HG03439 (cell line): ENCODE data around the gene FGFR3.
"Not testable (repeated sequence)": the region's sequence is repeated elsewhere in the genome, so short reads cannot be mapped to it uniquely, and the experiment has no call there.

Experiments
- ATAC-seq: cut with Tn5 transposase; IDR thresholded peaks from one replicate; pipeline ENCODE4 v1.9.1; 2021; ENCODE audit warnings: mild to moderate bottlenecking, moderate library complexity; ENCODE audit not compliant: unreplicated experiment

Gene FGFR3

DNA sequence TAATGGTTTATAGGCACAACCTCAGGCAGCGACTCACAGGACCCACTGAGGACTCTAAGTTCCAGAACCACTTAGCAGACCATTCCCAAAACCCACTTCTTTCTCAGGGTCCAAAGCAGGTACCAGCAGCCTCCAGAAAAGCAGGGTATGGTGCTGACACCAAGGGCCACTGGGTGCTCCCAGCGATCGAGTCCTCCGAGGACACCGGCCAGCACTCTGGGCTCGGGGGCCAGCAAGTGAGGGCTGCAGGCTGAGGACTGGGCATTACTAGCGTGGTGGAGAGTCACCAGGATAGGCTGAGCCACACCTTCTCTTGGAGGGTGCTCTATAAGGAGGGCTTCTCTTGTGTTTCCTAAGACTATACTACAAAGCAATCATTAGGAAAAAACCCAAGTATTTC, 43.6 kb downstream of the FGFR3 start:
- ATAC-seq = no peak

GRCh38 chr4:1837069-1837468, 44.0 kb downstream of the FGFR3 start:
- ATAC-seq = no peak

DNA sequence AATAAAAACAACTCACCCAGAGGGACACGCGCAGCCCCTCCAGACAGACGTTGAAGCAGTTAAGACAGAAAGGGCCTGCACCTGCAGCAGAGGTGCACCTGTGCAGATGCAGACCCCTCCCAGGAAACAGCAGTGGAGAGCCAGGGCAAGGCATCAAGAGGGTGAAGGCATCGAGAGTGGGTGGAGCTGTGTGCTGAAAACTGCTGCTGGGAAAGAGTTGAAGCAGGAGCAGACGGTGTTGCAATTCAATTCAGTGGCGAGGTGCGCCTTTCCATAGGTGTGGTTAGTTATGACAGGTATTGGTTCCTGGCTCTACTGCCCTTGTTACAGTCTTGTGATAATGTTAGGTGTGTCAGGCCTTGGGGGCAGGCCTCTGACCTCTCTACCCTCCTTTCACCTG, 46.2 kb downstream of the FGFR3 start:
- no peak for ATAC-seq

- no peak for ATAC-seq
These were observed 48.3 kb downstream of the FGFR3 start for GRCh38 chr4:1841201-1841886.

DNA sequence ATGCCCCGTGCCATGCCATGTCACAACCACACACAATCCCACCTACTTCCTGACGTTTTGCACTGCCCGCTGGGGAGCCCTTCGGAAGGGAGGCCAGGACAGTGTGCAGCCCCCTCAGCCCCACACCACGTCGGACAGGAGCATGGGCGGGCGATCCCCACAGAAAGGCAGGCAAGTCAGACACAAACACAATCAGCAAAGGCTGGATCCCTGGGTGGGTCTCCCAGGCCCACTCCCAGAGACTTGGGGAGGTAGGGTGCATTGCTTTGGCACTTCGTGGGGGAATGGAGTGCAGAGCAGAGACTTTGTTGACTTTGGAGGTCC, 48.8 kb downstream of the FGFR3 start:
- no peak for ATAC-seq

DNA sequence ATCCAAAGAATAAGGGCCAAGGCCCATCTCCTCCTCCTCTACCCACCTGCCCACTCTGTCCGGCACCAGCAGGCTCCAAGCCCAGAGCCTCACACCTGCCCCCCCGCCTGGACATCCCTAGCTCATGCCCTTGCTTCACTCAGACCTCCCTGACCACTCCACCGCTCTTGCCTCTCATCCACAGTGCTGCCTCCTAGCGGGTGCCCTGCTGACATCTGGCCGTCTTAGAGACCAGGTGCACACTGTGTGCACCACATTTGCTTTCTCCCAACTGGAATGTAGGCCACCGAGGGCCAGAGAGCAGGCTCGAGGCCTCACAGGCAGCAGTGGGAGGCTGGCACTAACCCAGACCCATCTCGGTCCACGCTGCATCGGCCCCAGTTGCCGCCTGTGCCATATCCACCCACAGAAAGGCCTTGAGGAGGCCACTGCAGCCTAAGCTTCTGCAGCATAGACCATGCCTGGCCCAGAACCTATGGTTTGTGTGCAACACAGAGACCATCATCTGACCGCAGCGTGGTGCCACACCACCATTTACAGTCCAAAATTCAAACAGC, 49.3 kb downstream of the FGFR3 start:
- no peak for ATAC-seq

GRCh38 chr4:1842993-1843448, 49.9 kb downstream of the FGFR3 start:
- no peak for ATAC-seq

DNA sequence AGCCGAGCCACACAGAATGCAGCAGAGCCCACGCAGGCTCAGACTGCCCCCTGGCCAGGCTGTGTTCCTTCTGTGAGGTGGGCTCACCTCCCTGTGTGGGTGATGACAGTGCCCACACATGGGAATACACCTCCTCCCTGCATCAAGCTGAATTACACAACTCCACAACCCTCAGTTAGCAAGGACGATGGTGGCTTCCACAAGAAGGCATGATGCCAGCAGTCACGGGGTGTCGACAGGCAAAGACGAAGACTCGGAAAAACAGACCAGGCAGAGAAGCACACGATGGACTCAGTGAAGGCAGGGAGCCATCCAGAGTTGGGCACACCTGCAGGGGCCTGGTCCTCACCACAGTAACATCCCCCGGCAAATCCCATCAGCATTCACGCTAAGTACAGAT, 50.8 kb downstream of the FGFR3 start:
- ATAC-seq = no peak

DNA sequence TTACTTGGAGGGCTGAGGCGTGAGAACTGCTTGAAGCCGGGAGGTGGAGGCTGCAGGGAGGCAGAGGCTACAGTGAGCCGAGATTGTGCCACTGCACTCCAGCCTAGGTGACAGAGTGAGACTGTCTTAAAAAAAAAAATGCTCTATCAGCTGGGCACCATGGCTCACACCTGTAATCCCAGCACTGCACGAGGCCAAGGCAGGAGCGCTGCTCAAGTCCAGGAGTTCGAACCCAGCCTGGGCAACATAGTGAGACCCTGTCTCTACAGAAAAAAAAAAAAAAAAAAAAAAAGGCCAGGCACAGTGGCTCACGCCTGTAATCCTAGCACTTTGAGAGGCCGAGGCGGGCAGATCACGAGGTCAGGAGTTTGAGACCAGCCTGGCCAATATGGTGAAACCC, 51.5 kb downstream of the FGFR3 start:
- not testable (repeated sequence) for ATAC-seq

GRCh38 chr4:1846580-1846979, 53.5 kb downstream of the FGFR3 start:
- no peak for ATAC-seq

GRCh38 chr4:1850276-1850675, 57.2 kb downstream of the FGFR3 start:
- ATAC-seq = no peak

DNA sequence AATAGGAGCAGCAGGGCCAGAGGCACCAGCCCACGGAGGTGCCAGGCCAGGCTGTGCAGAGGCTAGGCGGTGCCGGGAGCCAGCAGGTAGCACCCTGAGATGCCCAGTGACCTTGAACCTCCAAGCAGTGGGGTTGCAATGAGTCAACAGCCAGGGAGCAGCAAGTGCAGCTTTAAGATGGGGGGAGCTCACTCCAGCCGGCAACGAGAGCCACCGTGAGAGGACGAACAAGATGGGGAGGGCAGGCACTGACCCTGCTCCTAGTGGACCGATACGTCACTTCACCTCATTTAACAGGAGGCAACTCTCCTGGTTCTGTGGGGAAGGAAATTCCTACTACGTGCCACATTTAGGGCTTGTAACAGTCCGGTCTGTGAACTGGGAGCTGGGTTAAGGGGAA, 58.1 kb downstream of the FGFR3 start:
- no peak for ATAC-seq

GRCh38 chr4:1851575-1852410, 58.7 kb downstream of the FGFR3 start:
- no peak for ATAC-seq

DNA sequence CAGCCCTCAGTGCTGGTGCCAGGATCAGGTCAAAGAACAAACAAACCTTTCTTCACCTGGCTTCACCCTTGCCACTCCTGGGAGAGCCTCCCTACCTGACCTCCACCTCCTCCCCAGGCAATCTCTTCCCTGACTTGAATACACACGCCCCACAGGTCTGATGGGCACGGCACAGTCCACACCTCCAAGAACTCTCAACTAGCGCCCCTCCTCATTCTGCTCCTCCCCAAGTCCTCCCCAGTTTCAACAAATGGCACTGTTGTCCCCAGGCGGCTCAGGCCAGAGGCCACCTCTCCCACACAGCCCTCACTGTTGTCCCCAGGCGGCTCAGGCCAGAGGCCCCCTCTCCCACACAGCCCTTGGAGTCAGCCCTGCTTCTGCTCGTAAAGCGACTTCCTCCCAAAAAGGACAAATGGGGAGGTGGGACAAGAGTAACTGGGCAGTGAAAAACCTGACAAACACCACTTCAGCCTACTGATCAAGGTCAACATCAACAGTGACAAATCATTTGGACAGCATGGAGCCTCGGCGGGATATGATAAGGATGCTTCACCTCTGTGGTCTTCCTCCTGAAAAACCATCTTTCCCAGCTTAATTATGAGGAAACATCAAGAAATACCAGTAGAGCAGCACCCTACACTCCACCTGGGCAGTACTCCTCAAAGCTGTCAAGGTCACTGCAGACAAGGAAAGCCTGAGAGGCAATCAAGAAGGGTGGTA, 60.0 kb downstream of the FGFR3 start:
- no peak for ATAC-seq

DNA sequence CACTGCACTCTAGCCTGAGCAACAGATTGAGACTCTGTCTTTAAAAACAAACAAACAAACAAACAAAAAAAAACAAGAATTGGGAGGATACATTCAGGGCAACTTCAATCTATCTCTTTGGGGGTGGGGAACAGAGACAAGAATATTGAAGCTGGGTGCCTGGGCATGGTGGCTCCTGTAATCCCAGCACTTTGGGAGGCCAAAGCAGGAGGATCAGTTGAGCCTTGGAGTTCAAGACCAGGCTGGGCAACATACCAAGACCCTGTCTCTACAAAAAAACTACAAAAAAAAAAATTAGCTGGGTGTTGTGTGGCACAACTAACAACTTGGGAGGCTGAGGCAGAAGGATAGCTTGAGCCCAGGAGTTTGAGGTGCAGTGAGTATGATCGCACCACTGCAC, 61.7 kb downstream of the FGFR3 start:
- no peak for ATAC-seq

DNA sequence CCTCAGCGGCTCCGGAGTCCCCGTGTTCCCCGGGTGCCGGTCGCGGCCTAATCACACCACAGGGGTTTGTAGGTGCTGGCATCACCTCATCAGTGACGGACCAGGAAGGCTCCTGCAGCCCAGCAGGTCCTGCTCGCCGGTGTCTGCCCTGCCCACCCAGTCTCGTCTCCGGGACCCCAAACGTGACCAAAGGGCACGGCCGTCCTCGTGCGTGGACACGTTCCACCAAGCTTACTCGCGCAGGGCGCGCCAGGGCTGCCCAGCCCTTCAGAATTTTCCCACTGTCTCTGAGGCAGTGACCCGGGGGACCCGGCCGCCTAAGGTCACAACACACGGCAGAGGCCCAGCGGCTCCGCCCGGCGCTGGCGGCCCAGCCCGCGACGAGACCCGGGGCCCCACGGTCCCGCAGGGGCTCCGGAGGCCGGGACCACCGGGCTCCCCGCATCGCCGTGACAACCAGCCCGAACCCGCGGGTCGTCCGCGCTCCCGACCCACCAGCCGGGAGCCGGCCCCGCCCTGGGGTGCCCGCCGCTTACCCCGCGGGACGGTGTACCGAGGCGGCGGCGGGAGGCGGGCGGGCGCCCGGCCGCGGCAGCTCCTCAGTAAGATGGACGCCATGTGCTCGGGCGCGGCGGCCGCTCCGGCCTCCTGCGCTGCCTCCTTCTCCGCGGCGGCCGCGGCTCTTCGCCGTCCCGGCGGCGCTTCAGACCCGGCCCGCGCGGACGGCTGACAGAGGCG, 62.4 kb downstream of the FGFR3 start:
- peak; percentile 15 for ATAC-seq

DNA sequence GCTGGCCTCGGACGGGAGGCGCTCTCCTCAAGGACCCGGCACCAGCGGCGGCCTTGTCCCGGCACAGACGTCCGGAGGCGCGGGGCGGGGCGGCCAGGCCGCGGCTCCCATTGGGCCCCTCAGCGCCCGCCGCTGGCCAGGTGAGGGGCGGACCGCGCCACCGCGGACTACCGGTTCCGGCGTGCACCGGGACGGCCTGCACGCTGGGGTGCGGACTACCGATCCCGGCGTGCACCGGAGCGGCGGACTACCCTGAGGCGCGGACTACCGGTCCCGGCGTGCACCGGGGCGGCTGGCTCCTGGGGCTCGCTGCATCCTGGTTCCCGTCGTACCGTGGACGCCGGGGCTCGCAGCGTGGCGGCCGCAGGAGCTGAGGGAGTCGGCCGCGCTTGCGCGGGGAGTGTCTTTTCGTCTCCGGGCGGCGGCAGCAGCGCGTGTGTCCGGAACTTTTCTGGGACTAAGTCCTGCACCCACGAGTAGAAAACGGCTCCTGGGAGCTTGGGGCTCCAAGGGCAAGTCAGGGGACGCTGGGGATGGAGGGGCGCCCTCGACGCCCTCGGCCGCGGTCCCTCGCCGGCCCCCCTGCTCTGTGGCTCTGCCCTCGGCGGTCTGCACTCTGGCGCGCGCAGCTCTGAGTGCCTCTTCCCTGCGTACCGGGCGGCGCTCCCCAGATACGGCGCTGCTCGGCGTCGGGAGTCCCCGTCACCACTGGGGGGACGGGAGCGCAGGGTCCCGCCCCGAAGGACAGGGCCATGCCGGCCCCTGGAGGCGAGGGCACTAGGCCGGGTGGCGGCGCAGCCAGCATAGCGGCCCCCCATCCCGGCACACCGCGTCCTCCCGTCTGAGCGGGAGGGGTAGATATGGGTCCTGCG, 63.2 kb downstream of the FGFR3 start, which contains the start of gene LETM1:
Gene LETM1, minus strand, starts transcription at position 86 of the 872 bp plus-strand sequence. CDS start 206 bp downstream, outside the sequence.
- peak; percentile 86 for ATAC-seq

GRCh38 chr4:1856943-1857699, 64.0 kb downstream of the FGFR3 start:
- no peak for ATAC-seq

- no peak for ATAC-seq
These were observed 64.8 kb downstream of the FGFR3 start for GRCh38 chr4:1857931-1858330.
